ENCODE data around the gene AFP. TPM values are rescaled to one million over a fixed set of nuclear protein-coding genes. Genes with fewer than 3 reads are reported as not detected.

The AFP gene
- total and polyA plus RNA-seq, 10 of the 15 experiments (the other 5 are each of a cell fraction or from before 2014, with no cell fraction given) = 0.72 TPM; not detected in 9

GRCh38 chr4:73447671-73448070 lies 11.7 kb downstream of the AFP start:
- DNase-seq (ENCODE audit: low read depth, low spot score) (no peak), FAIRE-seq (no peak), ATAC-seq (no peak)
- 43% methylated on average over 4 of the region's 4 CpGs for WGBS (ENCODE audit: insufficient coverage, insufficient replicate concordance, low lambda C conversion rate, missing lambda C conversion rate)
- intact Hi-C loops (cut with micrococcal nuclease; ENCODE audit: unreplicated experiment) (loop anchor here (2.0 to 5.0 kb wide), 2 partner anchors 137 to 205 kb away; no protein-coding TSS in a partner anchor), in situ Hi-C loops (cut with MboI) (loop anchor here (10.0 kb wide), 1 partner anchor 207 kb away; no protein-coding TSS in a partner anchor)
- Histone ChIP-seq H3K9me3 (replicated peaks; ENCODE audit: control insufficient read depth, insufficient read depth, low read length) (no peaks in the 10 kb centered on the region), H3K4me3 (no peak overlapping the region), H3K27me3 (replicated peaks in 1 of 2; ENCODE audit: control insufficient read depth in 2 of 2, insufficient read depth in 2 of 2, low read length in 1 of 2) (no peaks in the 10 kb centered on the region; a peak in 1 of 4 replicates), H3K27ac (ENCODE audit: control insufficient read depth, insufficient read depth) (no peak overlapping the region), H3K79me2 (ENCODE audit: control insufficient read depth, insufficient read depth, low read length) (no peaks in the 10 kb centered on the region), H3K36me3 (ENCODE audit: control insufficient read depth in 2 of 2, insufficient read depth in 2 of 2, low read length in 1 of 2) (no peaks in the 10 kb centered on the region), H3K4me2 (ENCODE audit: control insufficient read depth, insufficient read depth) (no peak overlapping the region), H4K20me1 (ENCODE audit: control insufficient read depth, insufficient read depth) (no peaks in the 10 kb centered on the region), H3K4me1 (ENCODE audit: control insufficient read depth, insufficient read depth, low read length) (no peaks in the 10 kb centered on the region), H3K9ac (ENCODE audit: control insufficient read depth, insufficient read depth, low read length) (no peak overlapping the region), H2AFZ (ENCODE audit: control insufficient read depth, low read depth, low read length) (no peak overlapping the region)
- ChIA-PET CTCF (interaction anchor here (0.7 to 5.7 kb wide), 9 partner anchors 9 to 687 kb away, joined by 3 to 53 read pairs (median 5); no protein-coding TSS in a partner anchor), POLR2A (no interaction called here), SMC1A (ENCODE audit: uncharacterized antibody, unreplicated experiment) (interaction anchor here (3.3 kb wide), 1 partner anchor 106 kb away, joined by 28 read pairs; no protein-coding TSS in a partner anchor), RAD21 (ENCODE audit: unreplicated experiment) (interaction anchor here (0.7 kb wide), 1 partner anchor 153 kb away, joined by 3 read pairs; no protein-coding TSS in a partner anchor)
- BruUV-seq (replicated peaks) = no TSS peak
- no peak for TF ChIP-seq E2F8 (IDR thresholded peaks at IDR 0.05; ENCODE audit: low read depth, partially characterized antibody)
- TF ChIP-seq CUX1 (IDR thresholded peaks at IDR 0.05; ENCODE audit: insufficient replicate concordance, low read depth, low read length) = no peak
- no peak for TF ChIP-seq CHD2 (IDR thresholded peaks at IDR 0.05; ENCODE audit: borderline replicate concordance, low read depth, low read length)
- TF ChIP-seq YY1 (IDR thresholded peaks at IDR 0.05; ENCODE audit: low read depth, low read length) = no peak
- TF ChIP-seq SMAD1 (IDR thresholded peaks at IDR 0.05; ENCODE audit: low read depth, partially characterized antibody) = no peak
- no peak for TF ChIP-seq ZNF207 (IDR thresholded peaks at IDR 0.05; ENCODE audit: borderline replicate concordance)
- no peak for TF ChIP-seq MEF2B (IDR thresholded peaks at IDR 0.05; ENCODE audit: partially characterized antibody, poor library complexity, severe bottlenecking)
- TF ChIP-seq GATAD2B (conservative IDR thresholded peaks at IDR 0.05; ENCODE audit: low read depth) = no peak
- TF ChIP-seq POU2F2 (IDR thresholded peaks at IDR 0.05; ENCODE audit: borderline replicate concordance, low read depth, low read length) = no peak
- TF ChIP-seq CREB1 (IDR thresholded peaks at IDR 0.05; ENCODE audit: low read depth) = no peak
- no peak for TF ChIP-seq BRCA1 (IDR thresholded peaks at IDR 0.05; ENCODE audit: low read depth, low read length)
- TF ChIP-seq KAT2A (conservative IDR thresholded peaks at IDR 0.05; ENCODE audit: control insufficient read depth, low read depth, low read length) = no peak
- no peak for TF ChIP-seq IKZF2 (IDR thresholded peaks at IDR 0.05)
- no peak for TF ChIP-seq FOS (IDR thresholded peaks at IDR 0.05; ENCODE audit: borderline replicate concordance, extremely low read depth, insufficient read length)
- TF ChIP-seq ZNF384 (IDR thresholded peaks at IDR 0.05; ENCODE audit: borderline replicate concordance, low read depth, low read length) = no peak
- TF ChIP-seq NR2C2 (IDR thresholded peaks at IDR 0.05; ENCODE audit: borderline replicate concordance, control insufficient read depth, insufficient read length, low read depth) = no peak
- TF ChIP-seq PAX5 (IDR thresholded peaks at IDR 0.05; ENCODE audit: borderline replicate concordance, low read depth, low read length) = no peak
